Sciatic nerve (tissue), 2 donors: ENCODE results near the gene PPP2R5C. TPM values are rescaled to one million over a fixed set of nuclear protein-coding genes. Genes with fewer than 3 reads are reported as not detected.

Source experiments
- ATAC-seq: fragments of 200-7000 bp; cut with Tn5 transposase; one replicate; pipeline ENCODE4 v1.9.1; 2020; ENCODE audit warnings: mild to moderate bottlenecking, moderate library complexity
- DNase-seq: peaks from one replicate; pipeline ENCODE4 v3.0.0-alpha.2; 2020; ENCODE audit warnings: low spot score
- intact Hi-C: fragments of 100-400 bp; cut with DNase I; formaldehyde crosslinking; loops from one replicate; pipeline ENCODE4 v1.14.2; 2022
- total RNA-seq: library from RNA; stranded (reverse); fragmentation: NEBNext Ultra II Directional; extraction: Animal tissue kit (Norgen Biotek cat#: 25700); gene quantifications from one replicate; pipeline ENCODE4 v1.2.1, GENCODE V29; 2021
- donor health status: DM: no; HTN: no; CAD: no.
- donor health status: DM: no; HTN: no; CAD: no.

Gene PPP2R5C
- total RNA-seq, 1 donor from 2014 or later: 144 TPM

GRCh38 chr14:101947904-101948665 is 186.6 kb downstream of the PPP2R5C start:
- intact Hi-C loops: no loop called here
- DNase-seq: peak; percentile 100
- peak; percentile 99 for ATAC-seq

- intact Hi-C loops: no loop called here
- DNase-seq: peak; percentile 78
- ATAC-seq: peak; percentile 3
Observed at GRCh38 chr14:101948666-101949216, 187.2 kb downstream of the PPP2R5C start.

- DNase-seq: peak; percentile 27
- no peak for ATAC-seq
- intact Hi-C loops: no loop called here
Observed at GRCh38 chr14:101950100-101950499, 188.6 kb downstream of the PPP2R5C start.

GRCh38 chr14:101950516-101951215 is 189.2 kb downstream of the PPP2R5C start:
- ATAC-seq: no peak
- DNase-seq: peak; percentile 50
- intact Hi-C loops: no loop called here

- ATAC-seq (no peak), DNase-seq (peak; percentile 49)
- intact Hi-C loops: no loop called here
Observed at GRCh38 chr14:101953151-101953550, 191.6 kb downstream of the PPP2R5C start.

GRCh38 chr14:101954501-101954900 is 193.0 kb downstream of the PPP2R5C start:
- intact Hi-C loops: no loop called here
- DNase-seq: peak; percentile 30
- ATAC-seq: no peak

GRCh38 chr14:101955695-101956161 is 194.2 kb downstream of the PPP2R5C start:
- no peak for ATAC-seq
- peak; percentile 53 for DNase-seq

GRCh38 chr14:101956179-101956885 is 194.8 kb downstream of the PPP2R5C start:
- intact Hi-C loops: no loop called here
- ATAC-seq (no peak), DNase-seq (peak; percentile 49)

More at GRCh38 chr14:101955695-101956161, 194.2 kb downstream of the PPP2R5C start:
- intact Hi-C loops: no loop called here

- DNase-seq (peak; percentile 31), ATAC-seq (no peak)
- intact Hi-C loops: no loop called here
Observed at GRCh38 chr14:101957406-101958234, 196.1 kb downstream of the PPP2R5C start.

GRCh38 chr14:101958418-101959180 is 197.1 kb downstream of the PPP2R5C start:
- ATAC-seq: no peak
- DNase-seq: peak; percentile 43
- intact Hi-C loops: no loop called here

- ATAC-seq: no peak
Observed at GRCh38 chr14:101959277-101959676, 197.8 kb downstream of the PPP2R5C start.

GRCh38 chr14:101960225-101960624 is 198.7 kb downstream of the PPP2R5C start:
- ATAC-seq: no peak
- DNase-seq: peak; percentile 53
- intact Hi-C loops: no loop called here

More at GRCh38 chr14:101959277-101959676, 197.8 kb downstream of the PPP2R5C start:
- intact Hi-C loops: no loop called here
- DNase-seq: no peak

GRCh38 chr14:101961011-101961721 is 199.7 kb downstream of the PPP2R5C start:
- ATAC-seq (peak; percentile 24), DNase-seq (peak; percentile 86)
- intact Hi-C loops: no loop called here

- intact Hi-C loops: no loop called here
- DNase-seq (no peak), ATAC-seq (no peak)
Observed at GRCh38 chr14:101961746-101962502, 200.4 kb downstream of the PPP2R5C start.

GRCh38 chr14:101962503-101962874 is 201.0 kb downstream of the PPP2R5C start:
- ATAC-seq: no peak
- no peak for DNase-seq
- intact Hi-C loops: no loop called here

- no peak for DNase-seq
- intact Hi-C loops: no loop called here
- ATAC-seq: no peak
Observed at GRCh38 chr14:101963052-101963451, 201.5 kb downstream of the PPP2R5C start.
